Neural progenitor cell (in vitro differentiated cells): ENCODE measurements around the gene NEDD8. TPM values are rescaled to one million over a fixed set of nuclear protein-coding genes. Genes with fewer than 3 reads are reported as not detected.

ENCODE experiments used
- DNase-seq: peaks from one replicate; pipeline ENCODE4 v3.0.0-alpha.2; 2016; ENCODE audit warnings: low spot score
- H2AFZ ChIP-seq: fragments of 200-600 bp; sonication (generic); replicated peaks from 2 replicates; pipeline ENCODE4 v1.6.1; 2016; ENCODE audit warnings: antibody characterized with exemption
- H3F3A ChIP-seq: fragments of 200-600 bp; sonication (generic); 2 replicates; pipeline ENCODE4 v1.6.1; 2016; ENCODE audit warnings: antibody characterized with exemption, low read depth
- H3K27ac ChIP-seq: fragments of 200-600 bp; sonication (generic); 2 replicates; pipeline ENCODE4 v1.5.1; 2016; ENCODE audit warnings: mild to moderate bottlenecking
- H3K27me3 ChIP-seq: fragments of 200-600 bp; sonication (generic); 2 replicates; pipeline ENCODE4 v1.6.1; 2016; ENCODE audit warnings: mild to moderate bottlenecking, moderate library complexity
- H3K36me3 ChIP-seq: fragments of 200-600 bp; sonication (generic); 2 replicates; pipeline ENCODE4 v1.5.1; 2016
- H3K4me1 ChIP-seq: fragments of 200-600 bp; sonication (generic); 2 replicates; pipeline ENCODE4 v1.6.1; 2016; ENCODE audit warnings: mixed run types
- H3K4me2 ChIP-seq: fragments of 200-600 bp; sonication (generic); 2 replicates; pipeline ENCODE4 v1.6.1; 2016
- H3K4me3 ChIP-seq: fragments of 200-600 bp; sonication (generic); 2 replicates; pipeline ENCODE4 v1.5.1; 2016
- H3K79me2 ChIP-seq: fragments of 200-600 bp; sonication (generic); 2 replicates; pipeline ENCODE4 v1.6.1; 2016; ENCODE audit warnings: low read depth
- H3K9ac ChIP-seq: fragments of 200-600 bp; sonication (generic); 2 replicates; pipeline ENCODE4 v1.6.1; 2016
- H3K9me3 ChIP-seq: fragments of 200-600 bp; sonication (generic); 2 replicates; pipeline ENCODE4 v1.5.1; 2016; ENCODE audit warnings: low read depth
- H4K20me1 ChIP-seq: fragments of 200-600 bp; sonication (generic); 2 replicates; pipeline ENCODE4 v1.6.1; 2016; ENCODE audit warnings: low read depth
- H3K27ac Mint-ChIP-seq: 3 replicates; pipeline ENCODE4 v1.8.0; 2021; ENCODE audit warnings: mixed read lengths
- H3K27me3 Mint-ChIP-seq: 2 replicates; pipeline ENCODE4 v1.8.0; 2022; ENCODE audit warnings: low read depth, mild to moderate bottlenecking, inconsistent platforms, moderate library complexity, mixed read lengths; ENCODE audit not compliant: insufficient read depth
- H3K36me3 Mint-ChIP-seq: 3 replicates; pipeline ENCODE4 v1.8.0; 2021; ENCODE audit warnings: mixed read lengths
- H3K4me1 Mint-ChIP-seq: 3 replicates; pipeline ENCODE4 v1.8.0; 2021; ENCODE audit warnings: mixed read lengths
- H3K4me3 Mint-ChIP-seq: 3 replicates; pipeline ENCODE4 v1.8.0; 2021; ENCODE audit warnings: mild to moderate bottlenecking, moderate library complexity, mixed read lengths
- H3K9me3 Mint-ChIP-seq: 3 replicates; pipeline ENCODE4 v1.8.0; 2020; ENCODE audit warnings: mixed read lengths
- CTCF ChIP-seq: fragments of 200-600 bp; sonication (generic); IDR thresholded peaks from 2 replicates; pipeline ENCODE4 v1.5.1; 2017; ENCODE audit warnings: antibody characterized with exemption, mild to moderate bottlenecking
- EZH2 ChIP-seq: fragments of 200-600 bp; sonication (generic); IDR thresholded peaks from 2 replicates; pipeline ENCODE4 v1.6.1; 2017; ENCODE audit warnings: antibody characterized with exemption, mild to moderate bottlenecking, moderate library complexity
- EZH2phosphoT487 ChIP-seq: fragments of 200-600 bp; sonication (generic); IDR thresholded peaks from 2 replicates; pipeline ENCODE4 v1.6.1; 2017; ENCODE audit warnings: antibody characterized with exemption
- total RNA-seq: library from RNA; depleted of rRNA; stranded (reverse); fragments of >200 nt; gene quantifications from 2 replicates; pipeline ENCODE4 v1.2.3, GENCODE V29; 2015; ENCODE audit warnings: low replicate concordance

NEDD8 gene
- 170 and 220 TPM in 2 replicates for total RNA-seq

- Histone ChIP-seq H4K20me1 (peaks cover 11% of the 10 kb centered on the region), H3K9ac (peak within 1 kb of the TSS; percentile 88), H3F3A (peaks cover 18% of the 10 kb centered on the region), H3K27me3 (no peaks in the 10 kb centered on the region), H3K79me2 (peaks cover 66% of the 10 kb centered on the region), H3K4me2 (peak within 1 kb of the TSS; percentile 93), H3K4me3 (peak within 1 kb of the TSS; percentile 87), H3K36me3 (no peaks in the 10 kb centered on the region), H3K4me1 (peaks cover 15% of the 10 kb centered on the region), H3K27ac (peak within 1 kb of the TSS; percentile 82), H3K9me3 (no peaks in the 10 kb centered on the region), H2AFZ (peak within 1 kb of the TSS; percentile 100)
- Mint-ChIP-seq H3K9me3 (no peaks in the 10 kb centered on the region), H3K4me1 (peaks cover 23% of the 10 kb centered on the region), H3K4me3 (peak within 1 kb of the TSS; percentile 100), H3K27ac (peak within 1 kb of the TSS; percentile 93), H3K27me3 (no peaks in the 10 kb centered on the region), H3K36me3 (peaks cover 4% of the 10 kb centered on the region)
- peak; percentile 93 for DNase-seq
- TF ChIP-seq EZH2phosphoT487 (no peak), CTCF (no peak)
Observed at GRCh38 chr14:24232121-24232644, at the start of gene NEDD8. NEDD8 (minus strand) TSS chr14:24232367; CDS start chr14:24232267, 100 bp downstream.

GRCh38 chr14:24281636-24282035 lies 49.5 kb upstream of the NEDD8 start:
- Histone ChIP-seq H4K20me1 (no peaks in the 10 kb centered on the region), H3K79me2 (no peaks in the 10 kb centered on the region), H3K27ac (no peak overlapping the region), H3K4me2 (no peak overlapping the region), H3K4me1 (no peaks in the 10 kb centered on the region), H3K9ac (no peak overlapping the region), H3K27me3 (no peaks in the 10 kb centered on the region), H3K4me3 (no peak overlapping the region), H3F3A (no peaks in the 10 kb centered on the region), H3K36me3 (no peaks in the 10 kb centered on the region), H2AFZ (no peak overlapping the region), H3K9me3 (no peaks in the 10 kb centered on the region)
- no peak overlapping the region for H3K4me3 Mint-ChIP-seq
- no peaks in the 10 kb centered on the region for H3K36me3 Mint-ChIP-seq
- no peaks in the 10 kb centered on the region for H3K9me3 Mint-ChIP-seq
- H3K27ac Mint-ChIP-seq, result no peak overlapping the region
- TF ChIP-seq EZH2phosphoT487, result no peak
- no peak for TF ChIP-seq EZH2
- no peak for TF ChIP-seq CTCF
- peaks cover 4% of the 10 kb centered on the region for H3K27me3 Mint-ChIP-seq
- no peak for DNase-seq
- no peaks in the 10 kb centered on the region for H3K4me1 Mint-ChIP-seq

- Histone ChIP-seq H3K9ac (no peak overlapping the region), H2AFZ (no peak overlapping the region), H3K4me2 (no peak overlapping the region), H3F3A (no peaks in the 10 kb centered on the region), H3K36me3 (no peaks in the 10 kb centered on the region), H4K20me1 (no peaks in the 10 kb centered on the region), H3K27ac (no peak overlapping the region), H3K4me1 (no peaks in the 10 kb centered on the region), H3K79me2 (no peaks in the 10 kb centered on the region), H3K4me3 (no peak overlapping the region), H3K27me3 (no peaks in the 10 kb centered on the region), H3K9me3 (no peaks in the 10 kb centered on the region)
- Mint-ChIP-seq H3K4me3 (no peak overlapping the region), H3K27me3 (peaks cover 4% of the 10 kb centered on the region), H3K9me3 (no peaks in the 10 kb centered on the region), H3K4me1 (no peaks in the 10 kb centered on the region), H3K36me3 (no peaks in the 10 kb centered on the region), H3K27ac (peak overlapping the region; percentile 44)
- DNase-seq, result no peak
- no peak for TF ChIP-seq EZH2phosphoT487
- TF ChIP-seq CTCF, result no peak
- TF ChIP-seq EZH2, result no peak
Observed at GRCh38 chr14:24280797-24281460, 48.8 kb upstream of the NEDD8 start.
